GM18508 (cell line): ENCODE data around the gene NPL.

Experiments used
- ATAC-seq: cut with Tn5 transposase; IDR thresholded peaks from one replicate; pipeline ENCODE4 v1.9.1; 2021; ENCODE audit warnings: moderate number of reproducible peaks; ENCODE audit not compliant: insufficient read depth, unreplicated experiment

NPL gene

GRCh38 chr1:182777386-182777785 is 12.2 kb upstream of the NPL start:
- no peak for ATAC-seq

- ATAC-seq = no peak
These were observed 10.7 kb upstream of the NPL start for GRCh38 chr1:182778862-182779261.

- ATAC-seq = no peak
These were observed 10.0 kb upstream of the NPL start for GRCh38 chr1:182779530-182779929.

- ATAC-seq = no peak
These were observed 7.6 kb upstream of the NPL start for GRCh38 chr1:182781841-182782586.

GRCh38 chr1:182782587-182782913 is 7.0 kb upstream of the NPL start:
- ATAC-seq = no peak

GRCh38 chr1:182783068-182783467 is 6.5 kb upstream of the NPL start:
- ATAC-seq = no peak

- ATAC-seq = no peak
These were observed 4.9 kb upstream of the NPL start for GRCh38 chr1:182784556-182785171.

GRCh38 chr1:182785181-182785580 is 4.4 kb upstream of the NPL start:
- no peak for ATAC-seq

GRCh38 chr1:182786223-182786994 is 3.2 kb upstream of the NPL start:
- ATAC-seq = no peak

- ATAC-seq = no peak
These were observed 2.6 kb upstream of the NPL start for GRCh38 chr1:182786995-182787324.

- ATAC-seq = no peak
These were observed 2.0 kb downstream of the NPL start for GRCh38 chr1:182791281-182792179.

- no peak for ATAC-seq
These were observed 4.5 kb downstream of the NPL start for GRCh38 chr1:182794091-182794490.

- no peak for ATAC-seq
These were observed 5.2 kb downstream of the NPL start for GRCh38 chr1:182794676-182795201.

- no peak for ATAC-seq
These were observed 6.1 kb downstream of the NPL start for GRCh38 chr1:182795563-182796228.

GRCh38 chr1:182802006-182802803 is 12.6 kb downstream of the NPL start:
- no peak for ATAC-seq

GRCh38 chr1:182803846-182804245 is 14.3 kb downstream of the NPL start:
- no peak for ATAC-seq

- no peak for ATAC-seq
These were observed 16.6 kb downstream of the NPL start for GRCh38 chr1:182806015-182806678.

GRCh38 chr1:182807907-182808306 is 18.3 kb downstream of the NPL start:
- ATAC-seq = no peak
